PC-9 (cell line): ENCODE measurements around the gene DUS3L. TPM values are rescaled to one million over a fixed set of nuclear protein-coding genes. Genes with fewer than 3 reads are reported as not detected.

Experiments
- BruUV-seq: library from RNA; stranded (reverse); fragments of 400-500 nt; replicated peaks from 2 replicates; lab custom pipeline; 2021; lab: Mats Ljungman, UMichigan
- CTCF ChIA-PET: fragments of 300-600 bp; sonication (Branson Sonifier 250); formaldehyde crosslinking; loops from one replicate; lab custom pipeline; 2022; ENCODE audit warnings: antibody characterized with exemption; lab: Charles Lee
- POLR2A ChIA-PET: fragments of 300-600 bp; sonication (Branson Sonifier 250); formaldehyde crosslinking; loops from one replicate; lab custom pipeline; 2022; ENCODE audit warnings: antibody characterized with exemption; ENCODE audit not compliant: unreplicated experiment; lab: Charles Lee
- DNase-seq, 2 experiments: peaks; one replicate each; pipeline versions ENCODE4 v3.0.0 to v3.0.0-alpha.2; 2015 to 2022; ENCODE audit warnings: mixed read lengths in 1 of 2
- H2AFZ ChIP-seq: fragments of 200-600 bp; sonication (generic); 2 replicates; pipeline ENCODE4 v1.8.1; 2017; ENCODE audit warnings: antibody characterized with exemption
- H3F3A ChIP-seq: fragments of 200-600 bp; sonication (generic); 2 replicates; pipeline ENCODE4 v1.8.1; 2017; ENCODE audit warnings: antibody characterized with exemption, mild to moderate bottlenecking, low read depth; ENCODE audit not compliant: insufficient read depth
- H3K27ac ChIP-seq: fragments of 200-600 bp; sonication (generic); 2 replicates; pipeline ENCODE4 v1.6.1; 2016; ENCODE audit warnings: mixed run types
- H3K27me3 ChIP-seq: fragments of 200-600 bp; sonication (generic); 2 replicates; pipeline ENCODE4 v1.6.1; 2016; ENCODE audit warnings: low read depth, mixed run types; ENCODE audit not compliant: insufficient read depth
- H3K36me3 ChIP-seq: fragments of 200-600 bp; sonication (generic); 2 replicates; pipeline ENCODE4 v1.6.1; 2016; ENCODE audit warnings: low read depth, mixed run types
- H3K4me1 ChIP-seq: fragments of 200-600 bp; sonication (generic); replicated peaks from 2 replicates; pipeline ENCODE4 v1.6.1; 2016; ENCODE audit warnings: mixed run types; ENCODE audit not compliant: insufficient read depth
- H3K4me2 ChIP-seq: fragments of 200-600 bp; sonication (generic); 2 replicates; pipeline ENCODE4 v1.6.1; 2017; ENCODE audit warnings: mixed run types
- H3K4me3 ChIP-seq: fragments of 200-600 bp; sonication (generic); 2 replicates; pipeline ENCODE4 v1.6.1; 2016; ENCODE audit warnings: mixed run types
- H3K79me2 ChIP-seq: fragments of 200-600 bp; sonication (generic); 2 replicates; pipeline ENCODE4 v1.6.1; 2017; ENCODE audit warnings: low read depth, mixed run types
- H3K9me2 ChIP-seq: fragments of 200-600 bp; sonication (generic); 2 replicates; pipeline ENCODE4 v1.8.1; 2017; ENCODE audit warnings: mild to moderate bottlenecking; ENCODE audit not compliant: insufficient read depth
- H3K9me3 ChIP-seq: fragments of 200-600 bp; sonication (generic); 2 replicates; pipeline ENCODE4 v1.8.1; 2016; ENCODE audit warnings: low read depth; ENCODE audit not compliant: insufficient read depth
- H4K20me1 ChIP-seq: fragments of 200-600 bp; sonication (generic); 2 replicates; pipeline ENCODE4 v1.8.1; 2017; ENCODE audit not compliant: insufficient read depth
- EZH2 ChIP-seq: fragments of 200-600 bp; sonication (generic); IDR thresholded peaks from 2 replicates; pipeline ENCODE4 v1.8.0; 2017; ENCODE audit warnings: antibody characterized with exemption, low read depth
- intact Hi-C: fragments of 100-400 bp; cut with micrococcal nuclease; formaldehyde crosslinking; loops from one replicate; pipeline ENCODE4 v1.10.0; 2022; ENCODE audit not compliant: unreplicated experiment
- total RNA-seq: library from RNA; stranded (reverse); gene quantifications from 2 replicates; pipeline ENCODE4 v1.2.3, GENCODE V29; 2021
- TF ChIP-seq, protein P1 (sequence below): fragments of 200-600 bp; sonication (generic); conservative IDR thresholded peaks from 2 replicates; pipeline ENCODE4 v1.6.1; 2017; ENCODE audit warnings: mixed run types, antibody characterized with exemption, mild to moderate bottlenecking, moderate library complexity

Gene DUS3L
- total RNA-seq, 1 experiment from 2014 or later, result 27.1 TPM

DNA sequence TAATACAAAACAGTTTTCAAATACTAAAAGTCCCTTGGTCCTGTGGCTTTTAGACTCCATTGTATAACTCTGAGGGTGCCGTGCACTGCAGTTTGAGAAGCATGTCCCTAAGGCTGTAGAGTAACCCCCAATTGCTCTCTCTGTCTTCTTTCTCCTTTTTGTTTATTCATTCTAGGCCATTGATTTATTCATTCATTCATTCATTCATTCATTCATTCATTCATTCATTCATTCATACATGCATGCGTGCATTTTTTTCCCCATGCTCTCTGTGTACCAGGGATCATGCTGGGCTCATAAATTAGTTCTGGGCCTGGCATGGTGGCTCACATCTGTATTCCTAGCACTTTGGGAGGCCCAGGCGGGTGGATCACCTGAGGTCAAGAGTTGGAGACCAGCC is 25.7 kb downstream of the DUS3L start:
- H2AFZ ChIP-seq, result no peak overlapping the region
- no peaks in the 10 kb centered on the region for H3K4me1 ChIP-seq
- H3K9me2 ChIP-seq, result no peaks in the 10 kb centered on the region
- H3K27me3 ChIP-seq, result no peaks in the 10 kb centered on the region
- POLR2A ChIA-PET, result no interaction called here
- no peaks in the 10 kb centered on the region for H3K36me3 ChIP-seq
- no peaks in the 10 kb centered on the region for H4K20me1 ChIP-seq
- no peak overlapping the region for H3K4me2 ChIP-seq
- TF ChIP-seq, protein P1, sequence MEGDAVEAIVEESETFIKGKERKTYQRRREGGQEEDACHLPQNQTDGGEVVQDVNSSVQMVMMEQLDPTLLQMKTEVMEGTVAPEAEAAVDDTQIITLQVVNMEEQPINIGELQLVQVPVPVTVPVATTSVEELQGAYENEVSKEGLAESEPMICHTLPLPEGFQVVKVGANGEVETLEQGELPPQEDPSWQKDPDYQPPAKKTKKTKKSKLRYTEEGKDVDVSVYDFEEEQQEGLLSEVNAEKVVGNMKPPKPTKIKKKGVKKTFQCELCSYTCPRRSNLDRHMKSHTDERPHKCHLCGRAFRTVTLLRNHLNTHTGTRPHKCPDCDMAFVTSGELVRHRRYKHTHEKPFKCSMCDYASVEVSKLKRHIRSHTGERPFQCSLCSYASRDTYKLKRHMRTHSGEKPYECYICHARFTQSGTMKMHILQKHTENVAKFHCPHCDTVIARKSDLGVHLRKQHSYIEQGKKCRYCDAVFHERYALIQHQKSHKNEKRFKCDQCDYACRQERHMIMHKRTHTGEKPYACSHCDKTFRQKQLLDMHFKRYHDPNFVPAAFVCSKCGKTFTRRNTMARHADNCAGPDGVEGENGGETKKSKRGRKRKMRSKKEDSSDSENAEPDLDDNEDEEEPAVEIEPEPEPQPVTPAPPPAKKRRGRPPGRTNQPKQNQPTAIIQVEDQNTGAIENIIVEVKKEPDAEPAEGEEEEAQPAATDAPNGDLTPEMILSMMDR, result no peak
- TF ChIP-seq EZH2, result no peak
- H3K4me3 ChIP-seq, result no peak overlapping the region
- no peaks in the 10 kb centered on the region for H3K9me3 ChIP-seq
- H3K27ac ChIP-seq, result no peak overlapping the region
- intact Hi-C loops, result no loop called here
- H3F3A ChIP-seq, result no peaks in the 10 kb centered on the region
- no peaks in the 10 kb centered on the region for H3K79me2 ChIP-seq
- no peak for DNase-seq
- CTCF ChIA-PET, result no interaction called here
- BruUV-seq, result no TSS peak

DNA sequence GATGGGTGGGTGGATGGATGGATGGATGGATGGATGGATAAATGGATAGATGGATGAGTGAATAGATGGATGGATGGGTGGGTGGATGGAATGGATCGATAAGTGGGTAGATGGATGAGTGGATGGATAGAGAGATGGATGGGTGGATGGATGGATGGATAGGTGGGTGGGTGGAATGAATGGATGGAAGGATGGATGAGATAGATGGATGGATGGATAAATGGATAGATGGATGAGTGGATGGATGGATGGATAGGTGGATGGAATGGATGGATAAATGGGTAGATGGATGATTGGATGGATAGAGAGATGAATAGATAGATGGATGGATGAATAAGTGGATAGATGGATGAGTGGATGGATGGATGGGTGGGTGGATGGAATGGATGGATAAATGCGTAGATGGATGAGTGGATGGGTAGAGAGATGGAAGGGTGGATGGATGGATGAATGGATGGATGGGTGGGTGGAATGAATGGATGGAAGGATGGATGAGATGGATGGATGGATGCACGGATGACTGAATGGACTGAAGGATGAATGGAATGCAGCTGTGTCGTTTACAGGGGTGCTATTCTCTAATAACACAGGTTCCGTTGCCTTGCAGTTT is 28.2 kb downstream of the DUS3L start:
- H3K4me3 ChIP-seq, result no peak overlapping the region
- no peaks in the 10 kb centered on the region for H3K27me3 ChIP-seq
- ChIA-PET POLR2A (no interaction called here), CTCF (no interaction called here)
- H3K36me3 ChIP-seq, result no peaks in the 10 kb centered on the region
- no peak overlapping the region for H3K4me2 ChIP-seq
- BruUV-seq, result no TSS peak
- no peak overlapping the region for H3K27ac ChIP-seq
- no peak for DNase-seq
- H3K9me2 ChIP-seq, result no peaks in the 10 kb centered on the region
- no peaks in the 10 kb centered on the region for H3K79me2 ChIP-seq
- no peaks in the 10 kb centered on the region for H3K9me3 ChIP-seq
- no peak overlapping the region for H2AFZ ChIP-seq
- H4K20me1 ChIP-seq, result no peaks in the 10 kb centered on the region
- H3F3A ChIP-seq, result no peaks in the 10 kb centered on the region
- no peaks in the 10 kb centered on the region for H3K4me1 ChIP-seq
- TF ChIP-seq, protein P1, result no peak
- TF ChIP-seq EZH2, result no peak
- intact Hi-C loops, result no loop called here

DNA sequence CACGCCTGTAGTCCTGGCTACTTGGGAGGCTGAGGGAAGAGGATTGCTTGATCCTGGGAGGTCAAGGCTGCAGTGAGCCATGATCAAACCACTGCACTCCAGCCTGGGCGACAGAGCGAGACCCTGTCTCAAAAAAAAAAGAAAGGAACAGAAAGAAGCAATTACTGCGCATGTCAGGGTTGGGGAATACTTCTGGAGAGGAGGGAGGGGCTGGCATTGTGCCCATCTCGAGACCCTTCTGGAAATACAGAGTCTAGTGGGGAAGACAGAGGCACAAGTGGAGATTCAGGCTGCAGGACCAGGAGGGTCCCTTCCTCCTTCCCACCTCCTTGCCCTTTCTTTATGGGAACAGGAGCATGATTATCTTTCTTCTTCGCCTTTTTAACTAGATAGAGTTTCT is 37.2 kb downstream of the DUS3L start:
- H3K4me3 ChIP-seq, result no peak overlapping the region
- no peaks in the 10 kb centered on the region for H3K36me3 ChIP-seq
- no peaks in the 10 kb centered on the region for H3K9me2 ChIP-seq
- TF ChIP-seq EZH2, result no peak
- TF ChIP-seq, protein P1, result no peak
- H3K27ac ChIP-seq, result no peak overlapping the region
- H2AFZ ChIP-seq, result no peak overlapping the region
- no peak overlapping the region for H3K4me2 ChIP-seq
- no peaks in the 10 kb centered on the region for H3K9me3 ChIP-seq
- ChIA-PET CTCF (no interaction called here), POLR2A (no interaction called here)
- no TSS peak for BruUV-seq
- no peaks in the 10 kb centered on the region for H3K79me2 ChIP-seq
- no peaks in the 10 kb centered on the region for H3K4me1 ChIP-seq
- no peak for DNase-seq
- H3F3A ChIP-seq, result no peaks in the 10 kb centered on the region
- H4K20me1 ChIP-seq, result no peaks in the 10 kb centered on the region
- H3K27me3 ChIP-seq, result no peaks in the 10 kb centered on the region
- intact Hi-C loops, result no loop called here
